ENCODE results near the gene ANKLE1. TPM values are rescaled to one million over a fixed set of nuclear protein-coding genes. Genes with fewer than 3 reads are reported as not detected.

Gene ANKLE1
- total RNA-seq, 1 experiment from 2014 or later = 0.66 TPM

DNA sequence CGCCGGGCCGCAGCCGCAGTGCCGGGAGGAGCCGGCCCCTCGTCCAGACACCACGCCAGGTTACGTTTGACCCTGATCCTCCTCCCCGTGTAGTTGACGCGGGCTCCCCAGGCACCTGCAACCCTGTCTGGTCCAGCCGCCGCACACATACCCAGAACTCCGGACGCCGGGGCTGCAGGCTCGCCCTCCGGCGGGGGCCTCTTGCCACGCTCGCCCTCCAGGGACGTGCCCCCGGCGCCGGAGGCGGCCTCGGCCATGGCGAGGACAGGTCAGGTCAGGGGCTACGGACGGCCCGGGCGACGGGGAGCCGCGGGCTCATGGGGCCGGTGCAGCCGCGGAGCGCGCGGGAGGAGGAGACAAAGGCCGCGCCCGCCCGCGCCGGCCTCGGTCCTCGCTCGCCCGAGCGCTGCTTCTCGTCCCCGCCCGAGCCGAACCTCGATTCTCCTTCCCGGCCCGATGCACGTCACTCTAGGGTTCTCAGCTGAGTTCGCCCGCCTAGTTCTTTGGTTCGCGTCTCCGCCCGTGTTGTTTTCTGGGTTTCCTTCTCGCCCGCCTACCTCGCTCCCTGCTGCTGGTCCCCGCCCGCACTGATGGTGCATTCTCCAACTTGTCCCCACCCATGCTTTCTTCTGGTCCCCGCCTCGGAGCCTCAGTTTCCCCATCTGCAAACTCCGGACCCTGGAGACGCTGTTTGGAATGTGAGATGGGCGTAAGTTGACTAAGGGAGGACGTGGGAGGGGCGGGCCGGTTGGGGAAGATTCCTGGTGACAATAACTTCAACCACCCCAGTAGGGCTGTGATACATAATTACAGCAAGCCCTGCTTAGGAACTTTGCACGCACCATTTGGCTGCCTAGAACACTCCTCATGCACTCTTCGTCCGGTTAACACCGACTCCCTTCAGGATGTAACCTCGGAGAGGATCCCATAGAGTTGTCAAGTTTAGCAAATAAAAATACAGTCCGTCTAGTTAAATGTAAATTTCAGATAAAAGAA is 53.0 kb downstream of the ANKLE1 start, which contains the start of gene ANO8:
ANO8 (minus strand) TSS at position 442 of the 996 bp plus-strand sequence; CDS start at position 257, 185 bp downstream.
- intact Hi-C loops (cut with micrococcal nuclease; ENCODE audit: unreplicated experiment) = no loop called here
- BruUV-seq (replicated peaks) = no TSS peak

GRCh38 chr19:17335575-17335974 is 53.9 kb downstream of the ANKLE1 start:
- H3K27ac Mint-ChIP-seq (ENCODE audit: unreplicated experiment) = no peak overlapping the region

More for the DNA sequence above, 53.0 kb downstream of the ANKLE1 start, which contains the start of gene ANO8:
- Mint-ChIP-seq H3K4me1 (ENCODE audit: low read depth, unreplicated experiment) (no peaks in the 10 kb centered on the region), H3K27me3 (ENCODE audit: unreplicated experiment) (no peaks in the 10 kb centered on the region), H3K27ac (ENCODE audit: unreplicated experiment) (peak within 1 kb of the TSS; percentile 48), H3K36me3 (ENCODE audit: insufficient read depth, unreplicated experiment) (peaks cover 45% of the 10 kb centered on the region), H3K9me3 (ENCODE audit: low read depth, unreplicated experiment) (no peaks in the 10 kb centered on the region), H3K4me3 (ENCODE audit: low read depth, unreplicated experiment) (peak within 1 kb of the TSS; percentile 72)
- CTCF ChIA-PET = interaction anchor here (0.5 to 2.4 kb wide), 4 partner anchors 17 to 187 kb away, joined by 3 to 9 read pairs (median 6); no protein-coding TSS in a partner anchor
- TF ChIP-seq CTCF (IDR thresholded peaks at IDR 0.05; ENCODE audit: unreplicated experiment) = no peak
- peak; percentile 94 for DNase-seq

More at GRCh38 chr19:17335575-17335974, 53.9 kb downstream of the ANKLE1 start:
- no TSS peak for BruUV-seq (replicated peaks)
- no peaks in the 10 kb centered on the region for H3K27me3 Mint-ChIP-seq (ENCODE audit: unreplicated experiment)
- no peaks in the 10 kb centered on the region for H3K9me3 Mint-ChIP-seq (ENCODE audit: low read depth, unreplicated experiment)
- no peaks in the 10 kb centered on the region for H3K4me1 Mint-ChIP-seq (ENCODE audit: low read depth, unreplicated experiment)
- DNase-seq = no peak
- TF ChIP-seq CTCF (IDR thresholded peaks at IDR 0.05; ENCODE audit: unreplicated experiment) = no peak
- CTCF ChIA-PET = no interaction called here
- peaks cover 47% of the 10 kb centered on the region for H3K36me3 Mint-ChIP-seq (ENCODE audit: insufficient read depth, unreplicated experiment)
- no peak overlapping the region for H3K4me3 Mint-ChIP-seq (ENCODE audit: low read depth, unreplicated experiment)
- intact Hi-C loops (cut with micrococcal nuclease; ENCODE audit: unreplicated experiment) = no loop called here

Other genes with a start within 250 kb of the ANKLE1 start
- 15.7 and 20.5 TPM in 2 replicates for gene HAUS8, start 206.4 kb upstream of the ANKLE1 start, total RNA-seq (2022)
- gene MYO9B, start 206.1 kb upstream of the ANKLE1 start, total RNA-seq (2022) = 38.4 and 40.4 TPM in 2 replicates
- gene USE1, start 66.5 kb upstream of the ANKLE1 start, total RNA-seq (2022) = 10.7 and 11.8 TPM in 2 replicates
- 12.1 and 12.2 TPM in 2 replicates for gene OCEL1, start 55.7 kb upstream of the ANKLE1 start, total RNA-seq (2022)
- 33.5 and 34.6 TPM in 2 replicates for gene NR2F6, start 36.0 kb upstream of the ANKLE1 start, total RNA-seq (2022)
- 0.10 and 0.26 TPM in 2 replicates for gene USHBP1, start 17.2 kb upstream of the ANKLE1 start, total RNA-seq (2022)
- gene BABAM1, start 14.5 kb upstream of the ANKLE1 start, total RNA-seq (2022) = 72.9 and 75.2 TPM in 2 replicates
- gene ABHD8, start 21.5 kb downstream of the ANKLE1 start, total RNA-seq (2022) = 6.0 and 6.2 TPM in 2 replicates
- 37.9 and 38.4 TPM in 2 replicates for gene MRPL34, start 24.0 kb downstream of the ANKLE1 start, total RNA-seq (2022)
- 50.8 and 54.9 TPM in 2 replicates for gene DDA1, start 27.7 kb downstream of the ANKLE1 start, total RNA-seq (2022)
- gene ANO8, start 53.0 kb downstream of the ANKLE1 start, total RNA-seq (2022) = 9.6 and 10.5 TPM in 2 replicates
- 30.6 and 40.9 TPM in 2 replicates for gene GTPBP3, start 55.7 kb downstream of the ANKLE1 start, total RNA-seq (2022)
- not detected in 2 replicates for gene PLVAP, start 95.4 kb downstream of the ANKLE1 start, total RNA-seq (2022)
- gene CCDC194, start 112.3 kb downstream of the ANKLE1 start, total RNA-seq (2022) = not detected in 2 replicates
- gene BST2, start 123.7 kb downstream of the ANKLE1 start, total RNA-seq (2022) = 0.94 and 10.4 TPM in 2 replicates
- 35.6 and 41.1 TPM in 2 replicates for gene MVB12A, start 138.1 kb downstream of the ANKLE1 start, total RNA-seq (2022)
- gene TMEM221, start 166.8 kb downstream of the ANKLE1 start, total RNA-seq (2022) = 0.32 and 0.59 TPM in 2 replicates
- not detected in 2 replicates for gene NXNL1, start 179.0 kb downstream of the ANKLE1 start, total RNA-seq (2022)
- gene SLC27A1, start 188.6 kb downstream of the ANKLE1 start, total RNA-seq (2022) = 42.5 and 47.3 TPM in 2 replicates
- 75.5 and 78.1 TPM in 2 replicates for gene PGLS, start 229.7 kb downstream of the ANKLE1 start, total RNA-seq (2022)

Data from Calu3 (cell line).